Mesenchymal stem cell (in vitro differentiated cells and primary cell): ENCODE data around the gene SOX18.

Source experiments
- DNase-seq: peaks from one replicate; pipeline ENCODE4 v3.0.0-alpha.2; 2013
- H2AFZ ChIP-seq: one replicate; pipeline ENCODE4 v1.6.1; 2013; ENCODE audit warnings: low read depth, mild to moderate bottlenecking, control low read depth, inconsistent platforms, low read length, moderate library complexity
- H2AK5ac ChIP-seq: 2 replicates; pipeline ENCODE4 v1.6.1; 2013; ENCODE audit warnings: low read length, moderate library complexity, mild to moderate bottlenecking, inconsistent platforms; ENCODE audit not compliant: severe bottlenecking
- H2BK120ac ChIP-seq: one replicate; pipeline ENCODE4 v1.6.1; 2013; ENCODE audit warnings: low read depth, mild to moderate bottlenecking, inconsistent platforms, low read length, moderate library complexity
- H2BK12ac ChIP-seq, 2 experiments: one replicate each; pipeline ENCODE4 v1.6.1; 2013; ENCODE audit warnings: inconsistent platforms in 2 of 2, low read length in 2 of 2, mild to moderate bottlenecking in 2 of 2, moderate library complexity in 2 of 2, control low read depth in 1 of 2
- H2BK15ac ChIP-seq: one replicate; pipeline ENCODE4 v1.6.1; 2013; ENCODE audit warnings: mild to moderate bottlenecking, low read depth, inconsistent platforms; ENCODE audit not compliant: poor library complexity, severe bottlenecking
- H2BK5ac ChIP-seq: 2 replicates; pipeline ENCODE4 v1.6.1; 2013; ENCODE audit warnings: low read depth, mild to moderate bottlenecking, low read length, control low read depth, inconsistent platforms; ENCODE audit not compliant: poor library complexity, severe bottlenecking
- H3K14ac ChIP-seq, 2 experiments: one replicate each; pipeline ENCODE4 v1.6.1; 2013; ENCODE audit warnings: inconsistent platforms in 2 of 2, low read length in 2 of 2, control low read depth in 1 of 2, mild to moderate bottlenecking in 1 of 2, moderate library complexity in 1 of 2
- H3K18ac ChIP-seq, 2 experiments: one replicate each; pipeline ENCODE4 v1.6.1; 2013; ENCODE audit warnings: inconsistent platforms in 2 of 2, low read length in 2 of 2, control low read depth in 1 of 2, low read depth in 1 of 2, mild to moderate bottlenecking in 1 of 2
- H3K23ac ChIP-seq, 2 experiments: one replicate each; pipeline ENCODE4 v1.6.1; 2013; ENCODE audit warnings: inconsistent platforms in 2 of 2, low read length in 2 of 2, mild to moderate bottlenecking in 2 of 2, moderate library complexity in 2 of 2, control low read depth in 1 of 2
- H3K27ac ChIP-seq: 2 replicates; pipeline ENCODE4 v1.5.1; 2013; ENCODE audit warnings: mild to moderate bottlenecking, moderate library complexity, low read length, control low read depth, inconsistent platforms; ENCODE audit not compliant: poor library complexity, severe bottlenecking
- H3K27me3 ChIP-seq, 2 experiments: 2 replicates each; pipeline versions ENCODE4 v1.6.1 to v1.7.0; 2013; ENCODE audit warnings: low read length in 2 of 2, mild to moderate bottlenecking in 2 of 2, moderate library complexity in 2 of 2, control low read depth in 1 of 2, inconsistent platforms in 1 of 2; ENCODE audit not compliant: control insufficient read depth in 1 of 2, insufficient read depth in 1 of 2
- H3K36me3 ChIP-seq, 2 experiments: 2 replicates each; pipeline versions ENCODE4 v1.6.1 to v1.7.0; 2013; ENCODE audit warnings: low read length in 2 of 2, control low read depth in 1 of 2, inconsistent platforms in 1 of 2, low read depth in 1 of 2, mild to moderate bottlenecking in 1 of 2; ENCODE audit not compliant: insufficient read depth in 2 of 2, control insufficient read depth in 1 of 2
- H3K4ac ChIP-seq, 2 experiments: one replicate each; pipeline ENCODE4 v1.6.1; 2013; ENCODE audit warnings: inconsistent platforms in 2 of 2, low read length in 2 of 2, mild to moderate bottlenecking in 2 of 2, moderate library complexity in 2 of 2, control low read depth in 1 of 2, low read depth in 1 of 2
- H3K4me1 ChIP-seq: 2 replicates; pipeline ENCODE4 v1.6.1; 2013; ENCODE audit warnings: low read depth, low read length, control low read depth; ENCODE audit not compliant: control insufficient read depth, insufficient read depth
- H3K4me2 ChIP-seq: 2 replicates; pipeline ENCODE4 v1.6.1; 2013; ENCODE audit warnings: low read length, mild to moderate bottlenecking, inconsistent platforms; ENCODE audit not compliant: poor library complexity, severe bottlenecking
- H3K4me3 ChIP-seq, 2 experiments: 2 replicates each; pipeline versions ENCODE4 v1.5.1 to v1.7.0; 2013; ENCODE audit warnings: low read length in 2 of 2, mild to moderate bottlenecking in 2 of 2, control low read depth in 1 of 2, low read depth in 1 of 2; ENCODE audit not compliant: insufficient read depth in 1 of 2
- H3K79me1 ChIP-seq: replicated peaks from 2 replicates; pipeline ENCODE4 v1.6.1; 2013; ENCODE audit warnings: mild to moderate bottlenecking, control low read depth, low read length, inconsistent platforms; ENCODE audit not compliant: poor library complexity, severe bottlenecking
- H3K9ac ChIP-seq: 2 replicates; pipeline ENCODE4 v1.7.0; 2013; ENCODE audit warnings: mild to moderate bottlenecking, low read length, moderate library complexity
- H3K9me3 ChIP-seq: 2 replicates; pipeline ENCODE4 v1.7.0; 2013; ENCODE audit warnings: mild to moderate bottlenecking, low read length; ENCODE audit not compliant: control insufficient read depth
- H4K8ac ChIP-seq: one replicate; pipeline ENCODE4 v1.6.1; 2013; ENCODE audit warnings: inconsistent platforms, mild to moderate bottlenecking, low read length, moderate library complexity
- H4K91ac ChIP-seq: one replicate; pipeline ENCODE4 v1.6.1; 2013; ENCODE audit warnings: mild to moderate bottlenecking, low read length, inconsistent platforms
- WGBS: methylation state at CpG from one replicate; pipeline ENCODE4 v1.1.7; 2013; ENCODE audit warnings: mixed read lengths; 5-methylcytosine and 5-hydroxymethylcytosine counted together

SOX18 gene

DNA sequence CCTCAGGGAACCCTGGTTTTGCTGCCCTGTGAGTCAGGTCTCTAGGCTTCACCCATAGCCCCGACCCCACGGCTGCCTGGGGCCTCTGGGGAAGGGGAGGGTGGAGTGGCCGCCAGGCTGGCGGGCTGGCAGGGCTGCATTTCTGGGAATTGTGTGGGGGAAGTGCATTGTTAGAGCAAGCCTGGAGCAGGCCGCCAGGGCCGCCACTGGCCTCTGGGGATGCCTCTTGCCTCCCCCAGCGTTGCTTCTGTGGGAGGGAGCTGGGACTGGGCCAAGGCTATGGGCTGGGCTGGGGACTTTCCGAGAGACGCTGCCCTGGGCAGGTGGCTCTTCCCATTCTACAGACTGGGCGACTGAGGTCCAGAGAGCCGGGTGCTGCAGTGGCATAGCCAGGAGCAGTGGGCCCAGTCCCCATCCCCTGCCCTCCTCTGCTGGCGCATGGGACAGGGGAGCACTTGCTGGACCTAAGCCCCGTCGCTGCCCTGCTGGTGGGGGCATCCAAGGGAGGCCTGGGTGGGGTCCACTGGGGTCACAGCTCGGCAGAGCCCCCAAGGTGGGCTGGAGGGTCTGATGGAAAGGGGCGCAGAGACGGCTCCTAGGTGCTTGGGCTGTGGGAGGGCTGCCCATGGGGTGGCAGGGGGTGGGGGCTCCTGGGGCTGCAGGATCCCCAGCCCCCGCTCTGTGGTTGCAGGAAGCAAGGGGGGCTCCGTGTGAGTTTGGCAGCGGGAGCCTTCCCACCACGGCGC lies 6.6 kb upstream of the SOX18 start:
- Histone ChIP-seq H3K23ac (no peak overlapping the region), H3K79me1 (no peaks in the 10 kb centered on the region), H2AK5ac (no peak overlapping the region), H3K9me3 (no peaks in the 10 kb centered on the region), H2BK5ac (no peak overlapping the region), H2AFZ (no peak overlapping the region), H3K4me1 (peaks cover 45% of the 10 kb centered on the region), H3K14ac (peak overlapping the region in 1 of 2 experiments; percentile 68), H3K36me3 (no peaks in the 10 kb centered on the region), H3K27ac (no peak overlapping the region), H3K18ac (peak overlapping the region; percentile 28 to 55), H3K4me2 (no peak overlapping the region), H3K4me3 (no peak overlapping the region), H2BK120ac (peak overlapping the region; percentile 77), H3K4ac (peak overlapping the region; percentile 17 to 73), H2BK15ac (peak overlapping the region; percentile 17), H4K8ac (peak overlapping the region; percentile 87), H3K9ac (no peak overlapping the region), H3K27me3 (peaks cover 15 to 73% of the 10 kb centered on the region in 2 experiments), H4K91ac (peak overlapping the region; percentile 62), H2BK12ac (peak overlapping the region; percentile 14 to 38)
- 63% methylated on average over 22 of the region's 22 CpGs for WGBS
- peak; percentile 49 for DNase-seq

DNA sequence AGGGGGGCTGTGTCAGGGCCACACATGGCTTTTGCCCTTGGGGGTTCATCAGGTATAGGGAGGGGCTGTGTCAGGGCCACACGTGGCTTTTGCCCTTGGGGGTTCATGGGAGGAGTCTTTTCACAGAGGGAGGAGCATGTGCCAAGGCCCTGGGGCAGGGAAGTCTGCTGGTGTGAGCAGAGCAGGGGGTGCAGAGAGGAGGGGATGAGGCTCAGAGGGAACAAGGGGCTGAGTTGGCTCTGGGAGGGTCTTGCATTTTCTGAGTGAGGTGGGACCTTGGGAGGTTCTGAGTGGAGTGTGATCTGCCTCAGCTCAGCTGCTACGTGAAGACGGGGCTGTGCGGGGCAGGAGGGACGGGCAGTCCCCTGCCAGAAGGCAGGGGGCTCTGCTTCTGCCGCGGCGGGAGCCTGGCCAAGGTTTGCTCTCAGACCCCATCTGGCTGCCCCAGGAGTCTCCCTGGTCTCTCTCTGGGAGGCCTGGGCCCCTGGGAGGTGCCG lies 6.0 kb upstream of the SOX18 start:
- Histone ChIP-seq H2AFZ (no peak overlapping the region), H2AK5ac (peak overlapping the region; percentile 53), H2BK12ac (peak overlapping the region; percentile 14 to 38), H3K18ac (peak overlapping the region; percentile 34 to 48), H3K4me3 (no peak overlapping the region), H3K14ac (no peak overlapping the region), H3K4me2 (no peak overlapping the region), H2BK5ac (peak overlapping the region; percentile 10), H3K4me1 (peaks cover 45% of the 10 kb centered on the region), H3K9ac (no peak overlapping the region), H2BK15ac (no peak overlapping the region), H3K27ac (no peak overlapping the region), H3K79me1 (no peaks in the 10 kb centered on the region), H3K9me3 (no peaks in the 10 kb centered on the region), H4K91ac (peak overlapping the region; percentile 14), H3K27me3 (peaks cover 21 to 79% of the 10 kb centered on the region in 2 experiments), H4K8ac (peak overlapping the region; percentile 87), H3K4ac (peak overlapping the region; percentile 73 to 74), H2BK120ac (peak overlapping the region; percentile 77), H3K36me3 (no peaks in the 10 kb centered on the region), H3K23ac (no peak overlapping the region)
- DNase-seq, result no peak
- 89% methylated on average over 9 of the region's 9 CpGs for WGBS

- Histone ChIP-seq H3K9me3 (no peaks in the 10 kb centered on the region), H3K4me3 (no peak overlapping the region), H2BK120ac (peak overlapping the region; percentile 73), H2BK12ac (peak overlapping the region; percentile 59 to 92), H2BK5ac (no peak overlapping the region), H3K27me3 (peaks cover 30 to 81% of the 10 kb centered on the region in 2 experiments), H3K14ac (peak overlapping the region in 1 of 2 experiments; percentile 76), H3K79me1 (no peaks in the 10 kb centered on the region), H3K18ac (peak overlapping the region; percentile 76 to 78), H3K4me2 (no peak overlapping the region), H3K4me1 (peaks cover 53% of the 10 kb centered on the region), H3K4ac (peak overlapping the region; percentile 47 to 62), H2AFZ (peak overlapping the region; percentile 57), H3K36me3 (no peaks in the 10 kb centered on the region), H3K23ac (peak overlapping the region in 1 of 2 experiments; percentile 51), H3K27ac (no peak overlapping the region), H4K91ac (peak overlapping the region; percentile 93), H2AK5ac (peak overlapping the region; percentile 39), H3K9ac (no peak overlapping the region), H4K8ac (peak overlapping the region; percentile 93), H2BK15ac (peak overlapping the region; percentile 82)
- WGBS, result 31% methylated on average over 17 of the region's 17 CpGs
- DNase-seq, result peak; percentile 57
Measured at GRCh38 chr20:64053841-64054661, 4.6 kb upstream of the SOX18 start.
